ENCODE results near the gene CD151.

Gene CD151

GRCh38 chr11:849104-849824, 16.5 kb downstream of the CD151 start:
- peak overlapping the region; percentile 75 for H3K4me3 Mint-ChIP-seq
- no peak overlapping the region for H3K27ac Mint-ChIP-seq
- H3K4me1 Mint-ChIP-seq (ENCODE audit: low read depth): peaks cover 10% of the 10 kb centered on the region
- no peaks in the 10 kb centered on the region for H3K9me3 Mint-ChIP-seq (ENCODE audit: low read depth)
- H3K36me3 Mint-ChIP-seq: no peaks in the 10 kb centered on the region
- no peaks in the 10 kb centered on the region for H3K27me3 Mint-ChIP-seq

GRCh38 chr11:849951-850774, 17.4 kb downstream of the CD151 start:
- peak overlapping the region; percentile 62 for H3K4me3 Mint-ChIP-seq
- no peaks in the 10 kb centered on the region for H3K9me3 Mint-ChIP-seq (ENCODE audit: low read depth)
- H3K36me3 Mint-ChIP-seq: no peaks in the 10 kb centered on the region
- H3K27me3 Mint-ChIP-seq: no peaks in the 10 kb centered on the region
- peaks cover 6% of the 10 kb centered on the region for H3K4me1 Mint-ChIP-seq (ENCODE audit: low read depth)
- H3K27ac Mint-ChIP-seq: no peak overlapping the region

- Mint-ChIP-seq H3K27ac (no peak overlapping the region), H3K27me3 (no peaks in the 10 kb centered on the region), H3K36me3 (no peaks in the 10 kb centered on the region), H3K9me3 (ENCODE audit: low read depth) (no peaks in the 10 kb centered on the region), H3K4me3 (peak overlapping the region; percentile 10), H3K4me1 (ENCODE audit: low read depth) (peaks cover 6% of the 10 kb centered on the region)
These were observed 18.3 kb downstream of the CD151 start for GRCh38 chr11:850775-851763.

GRCh38 chr11:852762-853161, 20.0 kb downstream of the CD151 start:
- no peaks in the 10 kb centered on the region for H3K27me3 Mint-ChIP-seq
- H3K4me3 Mint-ChIP-seq: no peak overlapping the region
- no peaks in the 10 kb centered on the region for H3K36me3 Mint-ChIP-seq
- H3K27ac Mint-ChIP-seq: no peak overlapping the region
- H3K4me1 Mint-ChIP-seq (ENCODE audit: low read depth): peaks cover 3% of the 10 kb centered on the region
- H3K9me3 Mint-ChIP-seq (ENCODE audit: low read depth): no peaks in the 10 kb centered on the region

- H3K9me3 Mint-ChIP-seq (ENCODE audit: low read depth): no peaks in the 10 kb centered on the region
- H3K36me3 Mint-ChIP-seq: no peaks in the 10 kb centered on the region
- H3K27ac Mint-ChIP-seq: no peak overlapping the region
- H3K27me3 Mint-ChIP-seq: no peaks in the 10 kb centered on the region
- H3K4me1 Mint-ChIP-seq (ENCODE audit: low read depth): no peaks in the 10 kb centered on the region
- no peak overlapping the region for H3K4me3 Mint-ChIP-seq
These were observed 21.1 kb downstream of the CD151 start for GRCh38 chr11:853682-854448.

- no peak overlapping the region for H3K4me3 Mint-ChIP-seq
- no peaks in the 10 kb centered on the region for H3K27me3 Mint-ChIP-seq
- no peaks in the 10 kb centered on the region for H3K9me3 Mint-ChIP-seq (ENCODE audit: low read depth)
- no peaks in the 10 kb centered on the region for H3K36me3 Mint-ChIP-seq
- H3K4me1 Mint-ChIP-seq (ENCODE audit: low read depth): no peaks in the 10 kb centered on the region
- H3K27ac Mint-ChIP-seq: no peak overlapping the region
These were observed 22.0 kb downstream of the CD151 start for GRCh38 chr11:854601-855329.

GRCh38 chr11:855330-855674, 22.6 kb downstream of the CD151 start:
- Mint-ChIP-seq H3K27ac (no peak overlapping the region), H3K4me1 (ENCODE audit: low read depth) (no peaks in the 10 kb centered on the region), H3K36me3 (no peaks in the 10 kb centered on the region), H3K4me3 (no peak overlapping the region), H3K27me3 (no peaks in the 10 kb centered on the region), H3K9me3 (ENCODE audit: low read depth) (no peaks in the 10 kb centered on the region)

- Mint-ChIP-seq H3K4me3 (no peak overlapping the region), H3K27ac (no peak overlapping the region), H3K36me3 (no peaks in the 10 kb centered on the region), H3K27me3 (no peaks in the 10 kb centered on the region), H3K9me3 (ENCODE audit: low read depth) (no peaks in the 10 kb centered on the region), H3K4me1 (ENCODE audit: low read depth) (no peaks in the 10 kb centered on the region)
These were observed 23.0 kb downstream of the CD151 start for GRCh38 chr11:855796-856195.

GRCh38 chr11:856397-856796, 23.6 kb downstream of the CD151 start:
- no peak overlapping the region for H3K27ac Mint-ChIP-seq
- H3K4me1 Mint-ChIP-seq (ENCODE audit: low read depth): no peaks in the 10 kb centered on the region
- H3K27me3 Mint-ChIP-seq: no peaks in the 10 kb centered on the region
- no peaks in the 10 kb centered on the region for H3K36me3 Mint-ChIP-seq
- H3K9me3 Mint-ChIP-seq (ENCODE audit: low read depth): no peaks in the 10 kb centered on the region
- no peak overlapping the region for H3K4me3 Mint-ChIP-seq

- no peaks in the 10 kb centered on the region for H3K4me1 Mint-ChIP-seq (ENCODE audit: low read depth)
- H3K36me3 Mint-ChIP-seq: no peaks in the 10 kb centered on the region
- no peaks in the 10 kb centered on the region for H3K9me3 Mint-ChIP-seq (ENCODE audit: low read depth)
- no peak overlapping the region for H3K4me3 Mint-ChIP-seq
- H3K27ac Mint-ChIP-seq: no peak overlapping the region
- H3K27me3 Mint-ChIP-seq: no peaks in the 10 kb centered on the region
These were observed 25.5 kb downstream of the CD151 start for GRCh38 chr11:858053-858761.

- H3K4me1 Mint-ChIP-seq (ENCODE audit: low read depth): no peaks in the 10 kb centered on the region
- H3K27me3 Mint-ChIP-seq: no peaks in the 10 kb centered on the region
- no peaks in the 10 kb centered on the region for H3K36me3 Mint-ChIP-seq
- no peak overlapping the region for H3K4me3 Mint-ChIP-seq
- H3K9me3 Mint-ChIP-seq (ENCODE audit: low read depth): no peaks in the 10 kb centered on the region
- no peak overlapping the region for H3K27ac Mint-ChIP-seq
These were observed 26.1 kb downstream of the CD151 start for GRCh38 chr11:858762-859339.

- H3K27ac Mint-ChIP-seq: no peak overlapping the region
- no peaks in the 10 kb centered on the region for H3K36me3 Mint-ChIP-seq
- H3K27me3 Mint-ChIP-seq: no peaks in the 10 kb centered on the region
- H3K4me3 Mint-ChIP-seq: no peak overlapping the region
- no peaks in the 10 kb centered on the region for H3K9me3 Mint-ChIP-seq (ENCODE audit: low read depth)
- no peaks in the 10 kb centered on the region for H3K4me1 Mint-ChIP-seq (ENCODE audit: low read depth)
These were observed 26.8 kb downstream of the CD151 start for GRCh38 chr11:859394-860131.
